Measurements from ENCODE around the gene RAB31. TPM values are rescaled to one million over a fixed set of nuclear protein-coding genes. Genes with fewer than 3 reads are reported as not detected.
A peak's percentile ranks its signal among the peaks of the same experiment; 100 is the strongest.

RAB31 gene
- total and polyA plus RNA-seq, 2 of the 13 experiments (the other 11 are each of a cell fraction or from before 2014, with no cell fraction given) = 1.1 to 1.7 TPM

GRCh38 chr18:9743200-9744016, 35.3 kb downstream of the RAB31 start:
- CTCF ChIA-PET (ENCODE audit: low intra/inter-chr PET ratio, low total read pairs) = no interaction called here
- BruUV-seq (replicated peaks) = no TSS peak
- 42% methylated on average over 11 of the region's 11 CpGs for WGBS (ENCODE audit: low lambda C conversion rate)
- FAIRE-seq = no peak
- peak; percentile 54 for DNase-seq (ENCODE audit: low spot score)
- intact Hi-C loops (cut with micrococcal nuclease; ENCODE audit: unreplicated experiment) (no loop called here), in situ Hi-C loops (cut with HindIII; ENCODE audit: extremely low pct_ligation_motif_present, low pct_unique_long_range_greater_than_20kb) (no loop called here)
- Histone ChIP-seq H3K27ac (ENCODE audit: extremely low read length, insufficient read depth, low read length) (no peak overlapping the region), H2AFZ (ENCODE audit: low read length) (peak overlapping the region; percentile 36), H3K4me2 (ENCODE audit: low read depth, low read length) (peak overlapping the region; percentile 87), H3K79me2 (ENCODE audit: insufficient read depth, low read length) (no peaks in the 10 kb centered on the region), H3K4me1 (ENCODE audit: insufficient read depth, low read length) (peaks cover 38% of the 10 kb centered on the region), H3K27me3 (ENCODE audit: control insufficient read depth in 1 of 2, insufficient read depth in 2 of 2, low read length in 2 of 2) (0 out of 5 replicates have a peak, but pooled peaks cover 0 to 3% of the 10 kb centered on the region in 2 experiments), H3K9me3 (ENCODE audit: low read length) (no peaks in the 10 kb centered on the region), H3K4me3 (replicated peaks in 1 of 3; ENCODE audit: insufficient read depth in 1 of 3, low read depth in 2 of 3, low read length in 3 of 3) (peak overlapping the region in 2 of 3 experiments; percentile 20 to 46; a peak in 4 of 6 replicates), H3K36me3 (replicated peaks in 1 of 2; ENCODE audit: control insufficient read depth in 1 of 2, insufficient read depth in 2 of 2, low read length in 2 of 2) (no peaks in the 10 kb centered on the region), H4K20me1 (ENCODE audit: insufficient read depth, low read length) (no peaks in the 10 kb centered on the region), H3K9ac (ENCODE audit: insufficient read depth, low read depth, low read length) (0 out of 2 replicates have a peak overlapping the region, but pooled peaks have one; percentile 45)
- ATAC-seq = peak; percentile 61
- POLR2A ChIA-PET = interaction anchor here (0.9 kb wide), 1 partner anchor 131 kb away, joined by 3 read pairs; no protein-coding TSS in a partner anchor
- TF ChIP-seq SOX5 (CRISPR knock-in tag; IDR thresholded peaks at IDR 0.05; ENCODE audit: borderline replicate concordance) (peak; percentile 40; the same call in 1 of the 2 replicates), MAZ (IDR thresholded peaks at IDR 0.05; ENCODE audit: borderline replicate concordance, low read depth, low read length) (no peak), MAZ (CRISPR knock-in tag; IDR thresholded peaks at IDR 0.05; ENCODE audit: low read depth) (no peak), ATF3 (CRISPR knock-in tag; IDR thresholded peaks at IDR 0.05) (peak; percentile 56; the same call in 1 of the 2 replicates), ZBTB37 (CRISPR knock-in tag; IDR thresholded peaks at IDR 0.05) (0 out of 2 replicates have a peak, but pooled peaks have one; percentile 59), SAP130 (CRISPR knock-in tag; IDR thresholded peaks at IDR 0.05; ENCODE audit: low read depth) (peak; percentile 62; the same call in 1 of the 2 replicates), ZNF646 (CRISPR knock-in tag; IDR thresholded peaks at IDR 0.05) (0 out of 2 replicates have a peak, but pooled peaks have one; percentile 29), ZNF30 (CRISPR knock-in tag; IDR thresholded peaks at IDR 0.05) (no peak), GABPB1 (CRISPR knock-in tag; IDR thresholded peaks at IDR 0.05) (peak; percentile 30; the same call in 1 of the 2 replicates), ISL2 (CRISPR knock-in tag; IDR thresholded peaks at IDR 0.05) (no peak), FOSL1 (CRISPR knock-in tag; IDR thresholded peaks at IDR 0.05; ENCODE audit: borderline replicate concordance) (peak; percentile 25; the same call in 1 of the 2 replicates), ETV5 (CRISPR knock-in tag; IDR thresholded peaks at IDR 0.05; ENCODE audit: borderline replicate concordance) (peak; percentile 30; the same call in 1 of the 2 replicates), ZNF709 (CRISPR knock-in tag; IDR thresholded peaks at IDR 0.05) (no peak), MLX (CRISPR knock-in tag; IDR thresholded peaks at IDR 0.05) (no peak)
